Measurements from ENCODE around the gene DNLZ.

DNLZ gene

GRCh38 chr9:136329211-136329627 lies 34.3 kb downstream of the DNLZ start:
- FAIRE-seq (no peak), DNase-seq (ENCODE audit: insufficient read length, low spot score) (no peak)
- TF ChIP-seq CTCF (IDR thresholded peaks at IDR 0.05; ENCODE audit: insufficient read depth, missing control alignments) = no peak

GRCh38 chr9:136328622-136329041 lies 34.9 kb downstream of the DNLZ start:
- TF ChIP-seq CTCF (IDR thresholded peaks at IDR 0.05; ENCODE audit: insufficient read depth, missing control alignments) = no peak
- FAIRE-seq (no peak), DNase-seq (ENCODE audit: insufficient read length, low spot score) (peak; percentile 75)

- TF ChIP-seq CTCF (IDR thresholded peaks at IDR 0.05; ENCODE audit: insufficient read depth, missing control alignments) = no peak
- no peak for DNase-seq (ENCODE audit: insufficient read length, low spot score)
- no peak for FAIRE-seq
These were observed 35.4 kb downstream of the DNLZ start for GRCh38 chr9:136328011-136328621.

GRCh38 chr9:136327304-136327974 lies 36.1 kb downstream of the DNLZ start, which contains the start of gene GPSM1:
GPSM1 (plus strand) TSS chr9:136327539; CDS start chr9:136327696, 157 bp downstream.
- TF ChIP-seq CTCF (IDR thresholded peaks at IDR 0.05; ENCODE audit: insufficient read depth, missing control alignments) = no peak
- no peak for FAIRE-seq
- DNase-seq (ENCODE audit: insufficient read length, low spot score) = peak; percentile 85

GRCh38 chr9:136326761-136327303 lies 36.7 kb downstream of the DNLZ start:
- TF ChIP-seq CTCF (IDR thresholded peaks at IDR 0.05; ENCODE audit: insufficient read depth, missing control alignments) = no peak
- DNase-seq (ENCODE audit: insufficient read length, low spot score) (peak; percentile 70), FAIRE-seq (no peak)

GRCh38 chr9:136326061-136326760 lies 37.3 kb downstream of the DNLZ start:
- TF ChIP-seq CTCF (IDR thresholded peaks at IDR 0.05; ENCODE audit: insufficient read depth, missing control alignments) = no peak
- DNase-seq (ENCODE audit: insufficient read length, low spot score) = no peak
- no peak for FAIRE-seq
